Nasal cavity respiratory epithelium epithelial cell of viscerocranial mucosa (primary cell): ENCODE measurements around the gene OR6J1. TPM values are rescaled to one million over a fixed set of nuclear protein-coding genes. Genes with fewer than 3 reads are reported as not detected.

Experiments
- total RNA-seq: library from RNA; depleted of rRNA; stranded (reverse); fragments of >200 nt; gene quantifications from 2 replicates; pipeline ENCODE4 v1.2.3, GENCODE V29; 2014

Gene OR6J1
- under 0.01 TPM in 1 of 2 replicates, not detected in the other for total RNA-seq

GRCh38 chr14:22644305-22644635 is at the start of gene OR6J1:
OR6J1 (minus strand) TSS chr14:22644352; CDS start chr14:22634811, 9,541 bp downstream.

GRCh38 chr14:22598099-22598895 is 45.9 kb downstream of the OR6J1 start, which contains the start of gene ABHD4:
ABHD4 (plus strand) TSS chr14:22598300; CDS start chr14:22598307, 7 bp downstream.

GRCh38 chr14:22589096-22589839 is 54.9 kb downstream of the OR6J1 start, which contains the start of gene DAD1:
DAD1 (minus strand) TSS chr14:22589224; CDS start chr14:22589157, 67 bp downstream.

Other genes starting within 250 kb of the OR6J1 start
- 162 and 217 TPM in 2 replicates for gene DAD1, start 55.1 kb downstream of the OR6J1 start, total RNA-seq
- 6.5 and 17.7 TPM in 2 replicates for gene ABHD4, start 46.1 kb downstream of the OR6J1 start, total RNA-seq
- 36.6 and 48.3 TPM in 2 replicates for gene OXA1L, start 122.3 kb upstream of the OR6J1 start, total RNA-seq
- gene SLC7A7, start 171.1 kb upstream of the OR6J1 start, total RNA-seq: 0.34 and 1.9 TPM in 2 replicates
- gene MRPL52, start 185.5 kb upstream of the OR6J1 start, total RNA-seq: 21.1 and 29.4 TPM in 2 replicates
- 127 and 515 TPM in 2 replicates for gene MMP14, start 192.2 kb upstream of the OR6J1 start, total RNA-seq
- 58.1 and 144 TPM in 2 replicates for gene LRP10, start 227.4 kb upstream of the OR6J1 start, total RNA-seq
- under 0.01 and 0.14 TPM in 2 replicates for gene REM2, start 238.9 kb upstream of the OR6J1 start, total RNA-seq